Activated CD8-positive, alpha-beta memory T cell treated with anti-CD3 and anti-CD28 coated beads, Interleukin-2, amount 10 ng/mL, durations not matched to agents 7 days and 5 days (primary cell): ENCODE data around the gene ACP2. TPM values are rescaled to one million over a fixed set of nuclear protein-coding genes. Genes with fewer than 3 reads are reported as not detected.
A peak's percentile ranks its signal among the peaks of the same experiment; 100 is the strongest.

Experiments
- ATAC-seq: fragments of 150-1000 bp; cut with Tn5 transposase; one replicate; pipeline ENCODE4 v1.10.0; 2021; ENCODE audit warnings: moderate library complexity
- CTCF ChIA-PET: fragments of 350-600 bp; sonication (Branson Sonifier 250); formaldehyde crosslinking; loops from one replicate; lab custom pipeline; 2021; ENCODE audit warnings: antibody characterized with exemption; lab: Charles Lee
- DNase-seq: peaks from one replicate; pipeline ENCODE4 v3.0.0-alpha.2; 2020
- H3K27ac Mint-ChIP-seq: one replicate; pipeline ENCODE4 v1.8.0; 2021; ENCODE audit warnings: mild to moderate bottlenecking, mixed read lengths
- H3K27me3 Mint-ChIP-seq: one replicate; pipeline ENCODE4 v1.8.0; 2021; ENCODE audit warnings: mixed read lengths
- H3K36me3 Mint-ChIP-seq: one replicate; pipeline ENCODE4 v1.8.0; 2021; ENCODE audit warnings: mild to moderate bottlenecking, mixed read lengths
- H3K4me1 Mint-ChIP-seq: one replicate; pipeline ENCODE4 v1.8.0; 2021; ENCODE audit warnings: mixed read lengths
- H3K4me3 Mint-ChIP-seq: one replicate; pipeline ENCODE4 v1.8.0; 2021; ENCODE audit warnings: mild to moderate bottlenecking, moderate library complexity, mixed read lengths
- H3K9me3 Mint-ChIP-seq: one replicate; pipeline ENCODE4 v1.8.0; 2022; ENCODE audit warnings: low read depth, mixed read lengths
- total RNA-seq, 2 experiments: library from RNA; stranded (reverse); gene quantifications; one replicate each; pipeline ENCODE4 v1.2.3, GENCODE V29; 2021

Gene ACP2, protein sequence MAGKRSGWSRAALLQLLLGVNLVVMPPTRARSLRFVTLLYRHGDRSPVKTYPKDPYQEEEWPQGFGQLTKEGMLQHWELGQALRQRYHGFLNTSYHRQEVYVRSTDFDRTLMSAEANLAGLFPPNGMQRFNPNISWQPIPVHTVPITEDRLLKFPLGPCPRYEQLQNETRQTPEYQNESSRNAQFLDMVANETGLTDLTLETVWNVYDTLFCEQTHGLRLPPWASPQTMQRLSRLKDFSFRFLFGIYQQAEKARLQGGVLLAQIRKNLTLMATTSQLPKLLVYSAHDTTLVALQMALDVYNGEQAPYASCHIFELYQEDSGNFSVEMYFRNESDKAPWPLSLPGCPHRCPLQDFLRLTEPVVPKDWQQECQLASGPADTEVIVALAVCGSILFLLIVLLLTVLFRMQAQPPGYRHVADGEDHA
- 10 to 100 TPM; 26.0 to 29.7 TPM for total RNA-seq

DNA sequence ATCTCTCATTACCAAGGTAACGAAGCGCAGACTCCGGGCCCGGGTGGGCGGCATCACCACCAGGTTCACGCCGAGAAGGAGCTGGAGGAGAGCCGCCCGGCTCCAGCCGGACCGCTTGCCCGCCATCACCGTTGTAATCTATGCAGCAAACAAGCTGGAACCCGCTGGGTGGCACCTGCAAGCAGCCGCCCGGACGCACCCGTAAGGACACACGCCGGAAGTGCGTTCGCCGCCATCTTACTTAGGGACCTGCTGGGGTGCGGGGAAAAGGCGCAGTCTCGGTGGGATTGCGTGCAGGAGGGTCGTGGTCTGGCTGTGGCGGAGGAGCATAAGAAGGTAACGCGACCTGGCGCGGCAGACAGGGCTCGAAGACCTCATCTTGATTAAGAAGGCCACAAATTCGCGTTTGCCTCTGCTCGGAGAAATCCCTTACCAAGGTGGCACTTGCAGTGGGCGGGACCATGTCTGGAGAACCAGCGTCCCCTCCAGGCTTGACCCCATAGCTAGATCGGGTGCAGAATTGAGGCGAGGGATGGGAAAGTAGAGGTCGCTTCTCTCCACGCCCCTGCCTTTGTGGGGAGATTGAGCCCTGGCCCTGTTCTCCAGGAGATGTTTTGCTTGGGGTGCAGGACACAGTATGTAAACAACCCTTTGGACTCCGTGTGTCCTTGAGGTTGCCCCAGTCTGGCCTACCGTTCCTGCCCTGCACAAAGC, at the start of gene ACP2:
Gene ACP2 (minus strand): TSS at position 151 of the 714 bp plus-strand sequence. CDS start 25 bp downstream, at position 126.
- peak within 1 kb of the TSS; percentile 94 for H3K27ac Mint-ChIP-seq
- H3K36me3 Mint-ChIP-seq = peaks cover 9% of the 10 kb centered on the region
- H3K9me3 Mint-ChIP-seq = no peaks in the 10 kb centered on the region
- H3K4me3 Mint-ChIP-seq = peak within 1 kb of the TSS; percentile 89
- CTCF ChIA-PET = interaction anchor here (0.9 to 3.4 kb wide), 10 partner anchors 10 to 163 kb away, joined by 3 to 32 read pairs (median 7); partner anchors contain the start of genes DDB2, MADD and NR1H3
- peaks cover 29% of the 10 kb centered on the region for H3K4me1 Mint-ChIP-seq
- DNase-seq = peak; percentile 93
- H3K27me3 Mint-ChIP-seq = no peaks in the 10 kb centered on the region
- ATAC-seq = peak; percentile 98

DNA sequence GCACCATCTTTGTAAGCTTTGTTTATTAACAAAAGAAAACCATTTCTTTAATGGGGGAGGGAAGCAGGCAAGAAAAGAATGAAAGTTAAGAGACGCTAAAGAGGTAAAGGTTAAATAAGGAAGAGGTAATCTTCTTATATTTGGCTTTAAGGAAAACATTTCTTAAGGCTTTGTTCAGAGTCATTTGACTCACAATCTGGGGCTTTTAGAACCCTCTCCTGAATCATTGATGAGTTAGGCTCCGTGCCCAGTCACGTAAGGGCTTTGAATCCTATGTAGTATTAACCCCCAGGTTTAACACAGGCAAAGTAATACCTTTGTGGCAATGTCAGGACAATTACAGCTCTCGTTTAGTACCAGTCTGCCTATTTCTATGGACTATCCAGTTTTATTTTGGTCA, 47.4 kb upstream of the ACP2 start:
- Mint-ChIP-seq H3K9me3 (peaks cover 4% of the 10 kb centered on the region), H3K27me3 (no peaks in the 10 kb centered on the region), H3K4me3 (no peak overlapping the region), H3K36me3 (peaks cover 66% of the 10 kb centered on the region), H3K4me1 (no peaks in the 10 kb centered on the region), H3K27ac (no peak overlapping the region)
- ATAC-seq (no peak), DNase-seq (no peak)
- CTCF ChIA-PET = interaction anchor here (0.5 kb wide), 1 partner anchor 18 kb away, joined by 3 read pairs; no protein-coding TSS in a partner anchor

DNA sequence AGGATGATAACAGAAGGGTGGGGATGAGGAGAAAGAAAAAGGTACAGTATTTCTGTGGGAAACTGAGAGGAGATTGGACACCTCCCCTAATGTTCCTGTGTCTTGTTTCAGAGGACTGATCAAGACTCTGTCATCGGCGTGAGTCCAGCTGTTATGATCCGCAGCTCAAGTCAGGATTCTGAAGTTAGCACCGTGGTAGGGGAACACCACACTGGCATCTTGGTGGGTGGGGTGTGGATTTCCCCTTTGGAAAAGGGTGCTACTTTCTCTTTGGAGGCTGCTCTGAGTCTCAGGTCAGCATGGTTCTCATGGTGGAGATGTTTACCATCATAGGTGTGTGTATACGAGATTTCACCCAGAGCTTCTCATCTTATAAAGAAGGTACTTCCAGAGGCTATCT, 46.8 kb upstream of the ACP2 start:
- CTCF ChIA-PET = no interaction called here
- H3K36me3 Mint-ChIP-seq = peaks cover 66% of the 10 kb centered on the region

DNA sequence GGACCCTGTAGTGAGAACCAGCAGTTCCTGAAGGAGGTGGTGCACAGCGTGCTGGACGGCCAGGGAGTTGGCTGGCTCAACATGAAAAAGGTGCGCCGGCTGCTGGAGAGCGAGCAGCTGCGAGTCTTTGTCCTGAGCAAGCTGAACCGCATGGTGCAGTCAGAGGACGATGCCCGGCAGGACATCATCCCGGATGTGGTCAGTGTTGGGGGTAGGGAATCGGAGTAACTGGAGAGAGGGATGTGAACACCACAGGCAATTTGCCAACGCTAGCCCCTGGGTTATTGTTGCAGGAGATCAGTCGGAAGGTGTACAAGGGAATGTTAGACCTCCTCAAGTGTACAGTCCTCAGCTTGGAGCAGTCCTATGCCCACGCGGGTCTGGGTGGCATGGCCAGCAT, 41.2 kb upstream of the ACP2 start:
- no peaks in the 10 kb centered on the region for H3K9me3 Mint-ChIP-seq
- H3K27me3 Mint-ChIP-seq = no peaks in the 10 kb centered on the region
- ATAC-seq (no peak), DNase-seq (no peak)
- H3K27ac Mint-ChIP-seq = no peak overlapping the region
- no peaks in the 10 kb centered on the region for H3K4me1 Mint-ChIP-seq
- H3K4me3 Mint-ChIP-seq = no peak overlapping the region
- CTCF ChIA-PET = interaction anchor here (0.6 to 1.2 kb wide), 2 partner anchors 19 to 541 kb away, joined by 3 to 4 read pairs; no protein-coding TSS in a partner anchor
- peaks cover 68% of the 10 kb centered on the region for H3K36me3 Mint-ChIP-seq

More for the DNA sequence above, 46.8 kb upstream of the ACP2 start:
- no peaks in the 10 kb centered on the region for H3K4me1 Mint-ChIP-seq
- no peaks in the 10 kb centered on the region for H3K27me3 Mint-ChIP-seq
- ATAC-seq (no peak), DNase-seq (no peak)
- no peak overlapping the region for H3K27ac Mint-ChIP-seq
- H3K9me3 Mint-ChIP-seq = peaks cover 4% of the 10 kb centered on the region
- no peak overlapping the region for H3K4me3 Mint-ChIP-seq

DNA sequence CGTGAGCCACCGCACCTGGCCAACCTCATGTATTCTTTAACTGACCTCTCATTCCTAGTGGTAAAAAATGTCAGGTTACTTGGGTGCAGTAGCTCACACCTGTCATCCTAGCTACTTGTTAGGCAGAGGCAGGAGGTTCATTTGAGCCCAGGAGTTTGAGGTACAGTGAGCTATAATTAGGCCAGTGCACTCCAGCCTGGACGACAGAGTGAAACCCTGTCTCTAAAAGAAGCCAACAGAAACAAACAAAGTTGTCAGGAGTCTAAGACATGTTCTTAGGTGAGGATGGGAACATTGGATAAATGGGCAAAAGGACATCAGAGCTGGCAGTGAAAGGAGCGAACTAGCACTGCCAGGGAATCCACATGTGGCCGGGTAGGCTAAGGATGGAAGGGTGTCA, 39.5 kb upstream of the ACP2 start:
- Mint-ChIP-seq H3K36me3 (peaks cover 74% of the 10 kb centered on the region), H3K27me3 (no peaks in the 10 kb centered on the region), H3K9me3 (no peaks in the 10 kb centered on the region), H3K27ac (no peak overlapping the region), H3K4me3 (no peak overlapping the region), H3K4me1 (no peaks in the 10 kb centered on the region)
- DNase-seq (no peak), ATAC-seq (no peak)
- CTCF ChIA-PET = no interaction called here

DNA sequence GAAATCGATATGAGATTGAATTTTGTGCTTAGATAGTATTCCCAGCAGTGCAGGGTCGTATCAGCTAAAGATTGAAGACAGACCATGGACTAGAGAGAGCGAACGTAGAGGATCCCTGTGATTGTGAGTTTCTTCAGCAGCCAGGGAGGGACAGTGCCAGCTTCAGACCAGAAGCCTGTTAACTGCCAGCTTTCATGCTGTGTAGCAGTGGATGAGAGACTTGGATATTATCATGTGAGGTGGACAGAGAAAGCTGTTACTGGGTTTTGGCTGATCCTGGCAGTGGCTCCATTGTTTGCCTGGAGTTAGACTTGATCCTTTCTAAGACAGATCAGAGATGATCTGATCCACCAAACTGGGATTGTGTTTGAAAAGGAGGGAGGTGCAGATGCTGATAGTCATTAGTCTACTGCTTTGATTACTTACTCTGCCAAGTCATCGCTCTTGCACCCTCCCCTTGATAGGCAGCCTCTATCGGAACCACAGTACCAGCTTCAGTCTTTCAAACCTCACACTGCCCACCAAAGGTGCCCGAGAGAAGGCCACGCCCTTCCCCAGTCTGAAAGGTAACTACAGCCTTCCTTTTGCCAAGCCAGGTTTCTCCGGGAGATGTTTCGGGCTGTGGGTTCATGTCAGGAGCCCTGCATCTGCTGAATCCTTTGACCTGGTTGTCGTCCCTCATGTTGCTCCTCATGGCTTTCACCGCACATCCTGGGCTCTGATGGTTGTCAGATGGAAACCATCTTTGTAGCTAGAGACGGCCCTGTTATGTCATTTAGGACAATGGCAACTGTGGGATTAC, 37.6 kb upstream of the ACP2 start:
- CTCF ChIA-PET = interaction anchor here (0.9 kb wide), 1 partner anchor 28 kb away, joined by 3 read pairs; the partner anchor contains the start of gene NR1H3
- Mint-ChIP-seq H3K27ac (no peak overlapping the region), H3K4me1 (no peaks in the 10 kb centered on the region), H3K4me3 (no peak overlapping the region), H3K27me3 (no peaks in the 10 kb centered on the region), H3K36me3 (peaks cover 69% of the 10 kb centered on the region), H3K9me3 (no peaks in the 10 kb centered on the region)
- ATAC-seq = no peak
- no peak for DNase-seq

DNA sequence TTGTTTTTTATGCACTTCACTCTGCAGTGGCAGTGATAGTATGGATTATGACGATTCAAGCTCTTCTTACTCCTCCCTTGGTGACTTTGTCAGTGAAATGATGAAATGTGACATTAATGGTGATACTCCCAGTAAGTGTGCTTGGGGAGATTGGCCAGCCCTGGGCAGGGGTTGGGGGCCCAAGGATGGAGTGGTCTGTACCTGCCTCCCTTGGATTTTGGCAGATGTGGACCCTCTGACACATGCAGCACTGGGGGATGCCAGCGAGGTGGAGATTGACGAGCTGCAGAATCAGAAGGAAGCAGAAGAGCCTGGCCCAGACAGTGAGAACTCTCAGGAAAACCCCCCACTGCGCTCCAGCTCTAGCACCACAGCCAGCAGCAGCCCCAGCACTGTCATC, 35.5 kb upstream of the ACP2 start:
- H3K4me3 Mint-ChIP-seq = no peak overlapping the region
- no peaks in the 10 kb centered on the region for H3K4me1 Mint-ChIP-seq
- ATAC-seq (no peak), DNase-seq (no peak)
- peaks cover 56% of the 10 kb centered on the region for H3K36me3 Mint-ChIP-seq
- no peak overlapping the region for H3K27ac Mint-ChIP-seq
- no peaks in the 10 kb centered on the region for H3K27me3 Mint-ChIP-seq
- CTCF ChIA-PET = no interaction called here
- no peaks in the 10 kb centered on the region for H3K9me3 Mint-ChIP-seq

DNA sequence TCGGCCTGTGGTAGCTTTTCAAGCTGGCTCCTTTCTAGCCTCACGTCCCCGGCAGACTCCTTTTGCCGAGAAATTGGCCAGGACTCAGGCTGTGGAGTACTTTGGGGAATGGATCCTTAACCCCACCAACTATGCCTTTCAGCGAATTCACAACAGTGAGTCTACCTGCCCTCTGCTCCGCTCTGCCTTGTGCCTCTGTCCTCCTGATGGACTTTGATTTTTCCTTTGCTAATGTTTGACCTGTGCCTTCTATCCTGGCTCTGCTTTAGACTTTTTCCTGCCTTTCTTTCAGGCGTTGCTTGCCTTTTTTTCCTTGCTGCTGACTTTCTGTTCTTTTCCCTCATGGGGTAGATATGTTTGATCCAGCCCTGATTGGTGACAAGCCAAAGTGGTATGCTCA, 33.8 kb upstream of the ACP2 start:
- H3K4me1 Mint-ChIP-seq = no peaks in the 10 kb centered on the region
- H3K27ac Mint-ChIP-seq = no peak overlapping the region
- peaks cover 51% of the 10 kb centered on the region for H3K36me3 Mint-ChIP-seq
- ATAC-seq = no peak
- H3K27me3 Mint-ChIP-seq = no peaks in the 10 kb centered on the region
- no peak overlapping the region for H3K4me3 Mint-ChIP-seq
- H3K9me3 Mint-ChIP-seq = no peaks in the 10 kb centered on the region
- DNase-seq = no peak
- CTCF ChIA-PET = no interaction called here

DNA sequence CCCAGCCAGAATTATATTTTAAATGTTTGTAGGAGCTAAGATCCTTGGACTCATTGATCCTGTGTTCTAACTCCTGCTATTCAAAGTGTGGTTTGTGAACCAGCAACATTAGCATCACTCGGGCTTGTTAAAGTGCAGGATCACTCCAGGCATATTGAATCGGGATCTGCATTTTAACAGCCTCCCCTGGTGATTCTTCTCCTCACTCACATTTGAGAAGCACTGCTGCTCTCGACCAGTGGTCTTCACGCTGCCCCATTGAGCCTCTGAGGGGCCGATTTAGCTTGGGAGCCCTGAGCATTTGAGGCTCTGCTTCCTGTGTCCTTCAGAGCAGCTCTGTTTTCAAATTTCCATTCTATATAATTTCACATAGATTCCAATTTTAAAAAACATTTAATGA, 32.2 kb upstream of the ACP2 start:
- Mint-ChIP-seq H3K4me3 (no peak overlapping the region), H3K27me3 (no peaks in the 10 kb centered on the region)

DNA sequence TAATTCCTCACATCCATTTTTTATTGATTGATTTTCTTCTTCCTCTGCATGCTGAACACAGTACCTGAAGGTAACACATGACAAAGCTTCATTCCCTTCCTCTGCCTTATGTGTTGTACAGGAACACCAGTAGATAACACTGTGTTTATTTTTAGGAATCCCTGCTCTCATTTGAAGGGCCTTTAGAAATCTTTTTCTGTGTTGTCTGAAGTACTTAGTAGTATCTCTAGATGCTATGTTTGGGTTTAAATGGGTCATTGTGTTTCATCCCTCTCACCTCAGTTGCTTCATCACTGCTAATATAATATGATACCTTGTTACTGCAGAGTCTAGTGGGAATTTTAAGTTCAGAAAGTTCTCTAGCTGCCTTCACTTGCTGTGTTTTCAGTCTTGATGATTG, 31.5 kb upstream of the ACP2 start:
- no peak for DNase-seq
- H3K27ac Mint-ChIP-seq = no peak overlapping the region
- ATAC-seq = no peak
- no peaks in the 10 kb centered on the region for H3K9me3 Mint-ChIP-seq
- CTCF ChIA-PET = interaction anchor here (1.3 to 1.4 kb wide), 2 partner anchors 9 to 103 kb away, joined by 3 to 4 read pairs; partner anchors contain the start of gene ARFGAP2
- H3K36me3 Mint-ChIP-seq = peaks cover 50% of the 10 kb centered on the region
- no peaks in the 10 kb centered on the region for H3K4me1 Mint-ChIP-seq
- no peak overlapping the region for H3K4me3 Mint-ChIP-seq
- no peaks in the 10 kb centered on the region for H3K27me3 Mint-ChIP-seq

More for the DNA sequence above, 32.2 kb upstream of the ACP2 start:
- Mint-ChIP-seq H3K27ac (no peak overlapping the region), H3K9me3 (no peaks in the 10 kb centered on the region), H3K36me3 (peaks cover 52% of the 10 kb centered on the region), H3K4me1 (no peaks in the 10 kb centered on the region)
- CTCF ChIA-PET = interaction anchor here (0.9 to 1.4 kb wide), 4 partner anchors 10 to 104 kb away, joined by 3 to 4 read pairs (median 4); partner anchors contain the start of gene ARFGAP2
- ATAC-seq (no peak), DNase-seq (no peak)

DNA sequence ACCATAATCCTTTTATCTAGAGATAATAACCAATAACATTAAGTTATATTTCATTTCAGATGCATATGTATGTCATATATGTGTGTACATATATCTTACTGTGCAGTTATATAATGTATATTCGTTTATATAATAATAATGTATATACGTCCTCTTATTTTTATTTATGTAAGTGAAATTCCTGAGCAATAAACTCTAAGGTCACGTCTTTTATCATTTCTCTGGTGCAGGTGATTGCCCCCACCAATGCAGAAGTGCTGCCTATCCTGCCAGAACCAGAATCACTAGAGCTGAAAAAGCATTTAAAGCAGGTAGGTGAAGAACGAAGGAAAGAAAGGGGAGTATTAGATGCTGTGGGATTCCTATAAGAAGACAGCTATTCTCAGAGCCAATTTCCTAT, 30.2 kb upstream of the ACP2 start:
- Mint-ChIP-seq H3K9me3 (no peaks in the 10 kb centered on the region), H3K27me3 (no peaks in the 10 kb centered on the region), H3K4me3 (no peak overlapping the region), H3K4me1 (no peaks in the 10 kb centered on the region), H3K27ac (no peak overlapping the region), H3K36me3 (peaks cover 52% of the 10 kb centered on the region)
- CTCF ChIA-PET = interaction anchor here (1.1 kb wide), 1 partner anchor 8 kb away, joined by 3 read pairs; no protein-coding TSS in a partner anchor
- ATAC-seq = no peak
- no peak for DNase-seq

DNA sequence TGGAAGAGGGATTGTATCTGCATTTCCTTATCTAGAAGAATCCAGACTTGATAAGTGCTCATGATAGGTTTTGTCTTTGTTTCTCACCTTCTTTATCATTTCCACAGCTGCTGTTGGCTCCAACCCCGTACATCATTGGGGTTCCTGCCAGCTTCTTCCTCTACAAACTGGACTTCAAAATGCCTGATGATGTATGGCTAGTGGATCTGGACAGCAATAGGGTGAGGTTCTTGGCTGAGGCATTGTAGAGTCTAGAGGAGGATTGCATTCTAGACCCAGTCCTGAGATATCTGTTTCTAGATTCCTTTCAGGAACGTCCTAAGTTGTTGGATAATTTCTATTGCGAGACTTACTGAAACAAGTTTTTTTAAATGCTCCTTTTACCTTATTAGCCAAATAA, 29.4 kb upstream of the ACP2 start:
- Mint-ChIP-seq H3K4me3 (no peak overlapping the region), H3K36me3 (peaks cover 56% of the 10 kb centered on the region), H3K27ac (no peak overlapping the region), H3K9me3 (no peaks in the 10 kb centered on the region), H3K27me3 (no peaks in the 10 kb centered on the region), H3K4me1 (peaks cover 4% of the 10 kb centered on the region)
- ATAC-seq (no peak), DNase-seq (no peak)
- CTCF ChIA-PET = no interaction called here

DNA sequence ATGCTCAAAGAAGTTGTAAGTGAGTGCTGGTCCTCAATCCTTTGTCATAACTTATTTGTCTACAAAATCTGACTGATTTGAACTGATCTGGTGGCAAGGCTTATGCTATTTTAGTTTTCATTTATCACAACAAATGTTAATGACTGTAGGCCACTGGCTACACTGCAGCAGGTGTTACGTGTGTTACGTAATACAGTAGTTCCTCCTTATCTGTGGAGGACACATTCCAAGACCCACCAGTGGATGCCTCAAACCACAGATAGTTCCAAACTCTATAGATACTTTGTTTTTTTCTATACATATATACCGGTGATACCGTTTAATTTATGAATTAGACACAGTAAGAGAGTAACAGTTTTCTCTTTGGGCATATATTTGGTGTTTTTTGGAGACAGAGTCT, 28.3 kb upstream of the ACP2 start:
- H3K27me3 Mint-ChIP-seq = no peaks in the 10 kb centered on the region
- no peak overlapping the region for H3K27ac Mint-ChIP-seq
- H3K9me3 Mint-ChIP-seq = no peaks in the 10 kb centered on the region
- no peak for ATAC-seq
- H3K4me3 Mint-ChIP-seq = no peak overlapping the region
- H3K4me1 Mint-ChIP-seq = peaks cover 13% of the 10 kb centered on the region
- H3K36me3 Mint-ChIP-seq = peaks cover 50% of the 10 kb centered on the region
- CTCF ChIA-PET = no interaction called here
- DNase-seq = no peak
